ENCODE data around the gene TMEM117.
A peak's percentile ranks its signal among the peaks of the same experiment; 100 is the strongest.

TMEM117 gene

GRCh38 chr12:44091948-44092606 lies 256.2 kb downstream of the TMEM117 start:
- DNase-seq, result peak in 3 of 56 donors; percentile 2 to 13 (median 2)

- no peak for DNase-seq
Observed at GRCh38 chr12:44098786-44099185, 262.9 kb downstream of the TMEM117 start.

- DNase-seq, result no peak
Observed at GRCh38 chr12:44099486-44099885, 263.6 kb downstream of the TMEM117 start.

GRCh38 chr12:44100264-44100663 lies 264.4 kb downstream of the TMEM117 start:
- no peak for DNase-seq

GRCh38 chr12:44101475-44101874 lies 265.6 kb downstream of the TMEM117 start:
- DNase-seq, result no peak

- DNase-seq, result no peak
Observed at GRCh38 chr12:44114906-44115305, 279.0 kb downstream of the TMEM117 start.

- DNase-seq, result no peak
Observed at GRCh38 chr12:44117337-44117736, 281.5 kb downstream of the TMEM117 start.

GRCh38 chr12:44118946-44119345 lies 283.1 kb downstream of the TMEM117 start:
- DNase-seq, result no peak

- DNase-seq, result no peak
Observed at GRCh38 chr12:44126806-44127205, 290.9 kb downstream of the TMEM117 start.

GRCh38 chr12:44127966-44128710 lies 292.3 kb downstream of the TMEM117 start:
- peak in 4 of 56 donors; percentile 0 to 3 (median 2) for DNase-seq

- no peak for DNase-seq
Observed at GRCh38 chr12:44143175-44143574, 307.3 kb downstream of the TMEM117 start.

- no peak for DNase-seq
Observed at GRCh38 chr12:44148936-44149335, 313.1 kb downstream of the TMEM117 start.

GRCh38 chr12:44154128-44154527 lies 318.2 kb downstream of the TMEM117 start:
- no peak for DNase-seq

GRCh38 chr12:44155358-44155757 lies 319.5 kb downstream of the TMEM117 start:
- DNase-seq, result no peak

- DNase-seq, result no peak
Observed at GRCh38 chr12:44157359-44157758, 321.5 kb downstream of the TMEM117 start.

GRCh38 chr12:44158746-44159145 lies 322.9 kb downstream of the TMEM117 start:
- DNase-seq, result peak in 1 of 56 donors; percentile 3

GRCh38 chr12:44159216-44159615 lies 323.3 kb downstream of the TMEM117 start:
- no peak for DNase-seq

GRCh38 chr12:44159862-44160261 lies 324.0 kb downstream of the TMEM117 start:
- no peak for DNase-seq

GRCh38 chr12:44162961-44163360 lies 327.1 kb downstream of the TMEM117 start:
- DNase-seq, result no peak

- DNase-seq, result no peak
Observed at GRCh38 chr12:44174053-44174452, 338.2 kb downstream of the TMEM117 start.

GRCh38 chr12:44184499-44185206 lies 348.8 kb downstream of the TMEM117 start:
- no peak for DNase-seq

GRCh38 chr12:44193281-44193680 lies 357.4 kb downstream of the TMEM117 start:
- no peak for DNase-seq

Data from amygdala (tissue), 56 donors.